Transverse colon (tissue), 4 donors: ENCODE measurements around the gene LRRIQ4. TPM values are rescaled to one million over a fixed set of nuclear protein-coding genes. Genes with fewer than 3 reads are reported as not detected.

ENCODE experiments used
- DNase-seq: peaks from one replicate; pipeline ENCODE4 v3.0.0-alpha.2; 2019
- H3K27ac ChIP-seq, 4 donors: fragments of 200-600 bp; sonication (generic); 2 replicates each; pipeline ENCODE4 v1.5.1; 2016 to 2018; ENCODE audit warnings: inconsistent platforms in 4 of 4
- H3K27me3 ChIP-seq: fragments of 200-600 bp; sonication (generic); 2 replicates; pipeline ENCODE4 v1.5.1; 2017; ENCODE audit warnings: inconsistent platforms
- H3K36me3 ChIP-seq, 4 donors: fragments of 200-600 bp; sonication (generic); 2 replicates each; pipeline ENCODE4 v1.5.1; 2017 to 2019; ENCODE audit warnings: inconsistent platforms in 4 of 4
- H3K4me1 ChIP-seq, 4 donors: fragments of 200-600 bp; sonication (generic); 2 replicates each; pipeline ENCODE4 v1.5.1; 2017 to 2020; ENCODE audit warnings: inconsistent platforms in 4 of 4
- H3K4me3 ChIP-seq, 4 donors: fragments of 200-600 bp; sonication (generic); 1 replicate in 1 of 4; 2 replicates in 3 of 4; pipeline versions ENCODE4 v1.5.1 to v1.6.1; 2017 to 2019; ENCODE audit warnings: inconsistent platforms in 4 of 4
- H3K9me3 ChIP-seq, 2 donors: fragments of 200-600 bp; sonication (generic); 2 replicates each; pipeline ENCODE4 v1.5.1; 2017 to 2019; ENCODE audit warnings: inconsistent platforms in 2 of 2
- CTCF ChIP-seq, 5 experiments: fragments of 200-600 bp in 3 of 5; fragments of 450-650 bp in 2 of 5; sonication (generic) in 3 of 5; IDR thresholded peaks; 1 replicate in 2 of 5; 2 replicates in 3 of 5; pipeline ENCODE4 v1.5.1; 2016 to 2017; ENCODE audit warnings: antibody characterized with exemption in 5 of 5, inconsistent platforms in 3 of 5, mild to moderate bottlenecking in 2 of 5, moderate library complexity in 1 of 5
- EP300 ChIP-seq: sonication (generic); formaldehyde crosslinking; IDR thresholded peaks from one replicate; pipeline ENCODE4 v1.6.1; 2017; ENCODE audit warnings: antibody characterized with exemption, low read depth
- POLR2A ChIP-seq: fragments of 450-650 bp; IDR thresholded peaks from one replicate; pipeline ENCODE4 v1.6.1; 2016; ENCODE audit warnings: antibody characterized with exemption, mild to moderate bottlenecking, moderate library complexity
- POLR2AphosphoS5 ChIP-seq, 3 donors: sonication (generic); formaldehyde crosslinking; IDR thresholded peaks; one replicate each; pipeline ENCODE4 v1.6.1; 2016; ENCODE audit warnings: antibody characterized with exemption in 3 of 3
- WGBS, 2 donors: methylation state at CpG; one replicate each; pipeline ENCODE4 v1.1.5; 2018; ENCODE audit warnings: low coverage in 1 of 2; 5-methylcytosine and 5-hydroxymethylcytosine counted together
- in situ Hi-C, 4 donors: fragments of 200-750 bp; cut with MboI; loops; one replicate each; pipeline versions ENCODE4 v1.15.0 to v1.15.1; 2017; ENCODE audit warnings: low sequenced_read_pairs in 3 of 4, low pct_ligation_motif_present in 1 of 4, low pct_unique_long_range_greater_than_20kb in 1 of 4
- intact Hi-C: fragments of 100-400 bp; cut with DNase I; formaldehyde crosslinking; loops from one replicate; pipeline ENCODE4 v1.15.1; 2023; ENCODE audit warnings: low total_unique reads
- total RNA-seq, 4 donors: library from RNA; depleted of rRNA; stranded (reverse); fragments of >200 nt; gene quantifications; one replicate each; pipeline ENCODE4 v1.1.0, GENCODE V29; 2016

The LRRIQ4 gene
- total RNA-seq, 4 donors from 2014 or later = not detected

- Histone ChIP-seq H3K27ac (peak overlapping the region; percentile 67 to 77 (median 74)), H3K36me3 (no peaks in the 10 kb centered on the region), H3K27me3 (no peaks in the 10 kb centered on the region), H3K9me3 (peaks cover 0 to 9% of the 10 kb centered on the region in 2 donors), H3K4me3 (peak overlapping the region; percentile 30 to 64 (median 51)), H3K4me1 (peaks cover 0 to 30% (median 14%) of the 10 kb centered on the region in 4 donors)
- 4 to 33% methylated on average over 6 to 22 of the region's 29 CpGs for WGBS, 2 donors
- DNase-seq = peak; percentile 33
- in situ Hi-C loops = no loop called here
- intact Hi-C loops = no loop called here
- TF ChIP-seq POLR2A (no peak), CTCF (IDR thresholded peaks at IDR 0.05) (no peak), POLR2AphosphoS5 (IDR thresholded peaks at IDR 0.05) (no peak), EP300 (no peak)
Observed at GRCh38 chr3:169811631-169812331, 889 bp upstream of the LRRIQ4 start.

GRCh38 chr3:169813278-169813677, 608 bp downstream of the LRRIQ4 start:
- TF ChIP-seq CTCF (IDR thresholded peaks at IDR 0.05) (no peak), POLR2AphosphoS5 (IDR thresholded peaks at IDR 0.05) (no peak), POLR2A (no peak), EP300 (no peak)
- Histone ChIP-seq H3K9me3 (peaks cover 0 to 9% of the 10 kb centered on the region in 2 donors), H3K4me1 (peaks cover 0 to 30% (median 14%) of the 10 kb centered on the region in 4 donors), H3K36me3 (no peaks in the 10 kb centered on the region), H3K4me3 (peak overlapping the region in 3 of 4 donors; percentile 51 to 64 (median 51)), H3K27me3 (no peaks in the 10 kb centered on the region), H3K27ac (peak overlapping the region in 2 of 4 donors; percentile 72 to 77)
- 46 to 47% methylated on average over 4 to 8 of the region's 8 CpGs for WGBS, 2 donors
- in situ Hi-C loops (no loop called here), intact Hi-C loops (no loop called here)
- DNase-seq = no peak

DNA sequence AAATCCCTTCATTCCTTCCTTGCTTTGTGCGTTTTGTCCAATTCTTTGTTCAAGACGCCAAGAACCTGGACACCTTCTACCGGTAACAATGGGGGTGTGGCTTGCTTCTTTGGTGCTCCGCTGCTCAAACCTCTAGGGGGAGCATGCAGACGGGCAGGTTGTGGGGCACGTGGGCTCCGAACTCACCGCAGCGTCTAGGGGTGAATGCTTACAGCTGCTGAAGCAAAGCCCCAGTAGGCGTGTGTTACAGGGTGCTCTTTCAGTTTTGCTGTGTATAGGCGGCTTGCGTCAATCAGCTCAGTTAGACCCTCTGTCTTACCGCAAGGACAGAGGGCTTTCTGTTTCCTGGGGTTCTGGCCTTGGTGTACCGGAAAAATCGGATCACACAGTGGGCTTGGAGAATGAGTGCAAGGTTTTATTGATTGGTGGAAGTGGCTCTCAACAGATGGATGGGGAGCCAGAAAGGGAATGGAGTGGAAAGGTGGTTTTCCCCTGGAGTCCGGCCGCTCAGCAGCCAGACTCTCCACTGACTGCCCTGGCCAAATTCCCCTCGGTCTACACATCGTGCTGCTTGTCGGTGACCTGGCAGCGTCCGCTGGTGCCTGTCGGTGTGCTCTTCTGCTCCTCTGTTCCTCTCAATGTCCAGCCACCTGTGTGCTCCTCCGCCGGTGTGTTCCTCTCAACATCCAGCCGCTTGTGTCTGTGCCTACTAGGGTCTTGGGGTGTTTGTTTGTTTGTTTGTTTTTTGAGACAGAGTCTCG, 1.3 kb downstream of the LRRIQ4 start:
- TF ChIP-seq EP300 (no peak), CTCF (IDR thresholded peaks at IDR 0.05) (peak; percentile 29 to 50 (median 48)), POLR2A (no peak)
- peaks cover 0 to 30% (median 14%) of the 10 kb centered on the region in 4 donors for H3K4me1 ChIP-seq
- peak overlapping the region in 3 of 4 donors; percentile 51 to 64 (median 51) for H3K4me3 ChIP-seq
- no peaks in the 10 kb centered on the region for H3K36me3 ChIP-seq
- H3K27me3 ChIP-seq = no peaks in the 10 kb centered on the region
- in situ Hi-C loops (no loop called here), intact Hi-C loops (no loop called here)
- peak; percentile 75 for DNase-seq
- no peak overlapping the region for H3K27ac ChIP-seq
- peaks cover 0 to 9% of the 10 kb centered on the region in 2 donors for H3K9me3 ChIP-seq
- 56 to 70% methylated on average over 10 to 27 of the region's 27 CpGs for WGBS, 2 donors

- peaks cover 0 to 9% of the 10 kb centered on the region in 2 donors for H3K9me3 ChIP-seq
- H3K4me3 ChIP-seq = no peak overlapping the region
- no peak for DNase-seq
- intact Hi-C loops = no loop called here
- in situ Hi-C loops = no loop called here
- H3K36me3 ChIP-seq = no peaks in the 10 kb centered on the region
- TF ChIP-seq POLR2AphosphoS5 (IDR thresholded peaks at IDR 0.05) (no peak), CTCF (IDR thresholded peaks at IDR 0.05) (no peak), POLR2A (no peak), EP300 (no peak)
- H3K4me1 ChIP-seq = peaks cover 0 to 30% (median 14%) of the 10 kb centered on the region in 4 donors
- H3K27ac ChIP-seq = no peak overlapping the region
- WGBS, 2 donors = 89 to 96% methylated on average over 4 of the region's 4 CpGs
- no peaks in the 10 kb centered on the region for H3K27me3 ChIP-seq
Observed at GRCh38 chr3:169815590-169816150, 3.0 kb downstream of the LRRIQ4 start.
